Upper lobe of left lung (tissue), 4 donors: Measurements from ENCODE around the gene RPRD1A.

ENCODE experiments used
- POLR2A ChIP-seq, 4 donors: fragments of 450-650 bp; IDR thresholded peaks; one replicate each; pipeline ENCODE4 v1.5.1; 2016 to 2017; ENCODE audit warnings: antibody characterized with exemption in 4 of 4, mild to moderate bottlenecking in 2 of 4
- POLR2AphosphoS5 ChIP-seq, 2 donors: sonication (generic); formaldehyde crosslinking; IDR thresholded peaks; one replicate each; pipeline ENCODE4 v1.5.1; 2017; ENCODE audit warnings: antibody characterized with exemption in 2 of 2
- TF ChIP-seq, protein P1 (sequence below), 6 experiments: fragments of 450-650 bp in 4 of 6; fragments of 200-600 bp in 2 of 6; sonication (generic) in 2 of 6; IDR thresholded peaks; one replicate each; pipeline ENCODE4 v1.5.1; 2016 to 2019; ENCODE audit warnings: antibody characterized with exemption in 6 of 6

DNA sequence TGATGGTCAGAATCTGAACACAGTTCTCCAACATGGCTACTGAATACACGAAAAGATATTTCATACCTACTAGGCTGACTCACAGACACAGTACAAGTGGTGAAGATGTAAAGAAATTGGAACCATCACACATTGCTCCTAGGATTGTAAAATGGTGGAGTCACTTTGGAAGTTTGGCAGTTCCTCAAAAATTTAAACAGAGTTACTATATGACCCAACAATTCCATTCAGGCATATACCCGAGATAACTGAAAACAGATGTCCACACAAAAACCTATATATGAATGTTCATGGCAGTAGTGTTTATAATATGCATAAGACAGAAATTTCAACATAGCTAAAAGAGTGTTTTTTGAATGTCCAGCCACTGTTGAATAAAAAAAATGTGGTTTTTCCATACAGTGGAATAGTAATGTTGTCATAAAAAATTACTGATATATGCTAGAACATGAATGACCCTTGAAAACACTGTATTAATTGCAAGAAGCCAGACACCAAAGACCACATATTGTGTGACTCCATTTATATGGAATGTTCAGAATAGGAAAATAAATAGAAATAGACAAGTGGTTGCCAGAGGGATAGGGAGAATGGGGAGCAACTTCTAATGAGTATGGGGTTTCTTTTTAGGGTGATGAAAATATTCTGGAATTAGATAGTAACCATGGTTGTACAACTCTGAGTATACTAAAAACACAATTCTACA lies 84.8 kb downstream of the RPRD1A start:
- TF ChIP-seq, protein P1, sequence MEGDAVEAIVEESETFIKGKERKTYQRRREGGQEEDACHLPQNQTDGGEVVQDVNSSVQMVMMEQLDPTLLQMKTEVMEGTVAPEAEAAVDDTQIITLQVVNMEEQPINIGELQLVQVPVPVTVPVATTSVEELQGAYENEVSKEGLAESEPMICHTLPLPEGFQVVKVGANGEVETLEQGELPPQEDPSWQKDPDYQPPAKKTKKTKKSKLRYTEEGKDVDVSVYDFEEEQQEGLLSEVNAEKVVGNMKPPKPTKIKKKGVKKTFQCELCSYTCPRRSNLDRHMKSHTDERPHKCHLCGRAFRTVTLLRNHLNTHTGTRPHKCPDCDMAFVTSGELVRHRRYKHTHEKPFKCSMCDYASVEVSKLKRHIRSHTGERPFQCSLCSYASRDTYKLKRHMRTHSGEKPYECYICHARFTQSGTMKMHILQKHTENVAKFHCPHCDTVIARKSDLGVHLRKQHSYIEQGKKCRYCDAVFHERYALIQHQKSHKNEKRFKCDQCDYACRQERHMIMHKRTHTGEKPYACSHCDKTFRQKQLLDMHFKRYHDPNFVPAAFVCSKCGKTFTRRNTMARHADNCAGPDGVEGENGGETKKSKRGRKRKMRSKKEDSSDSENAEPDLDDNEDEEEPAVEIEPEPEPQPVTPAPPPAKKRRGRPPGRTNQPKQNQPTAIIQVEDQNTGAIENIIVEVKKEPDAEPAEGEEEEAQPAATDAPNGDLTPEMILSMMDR (IDR thresholded peaks at IDR 0.05): no peak
- no peak for TF ChIP-seq POLR2AphosphoS5 (IDR thresholded peaks at IDR 0.05)
- TF ChIP-seq POLR2A (IDR thresholded peaks at IDR 0.05): no peak
